ENCODE results near the gene GMFB. TPM values are rescaled to one million over a fixed set of nuclear protein-coding genes. Genes with fewer than 3 reads are reported as not detected.

The GMFB gene
- total and polyA plus RNA-seq, 2 donors (not counting 3 experiments of a cell fraction or from before 2014, with no cell fraction given), result 10.1 to 52.0 TPM

DNA sequence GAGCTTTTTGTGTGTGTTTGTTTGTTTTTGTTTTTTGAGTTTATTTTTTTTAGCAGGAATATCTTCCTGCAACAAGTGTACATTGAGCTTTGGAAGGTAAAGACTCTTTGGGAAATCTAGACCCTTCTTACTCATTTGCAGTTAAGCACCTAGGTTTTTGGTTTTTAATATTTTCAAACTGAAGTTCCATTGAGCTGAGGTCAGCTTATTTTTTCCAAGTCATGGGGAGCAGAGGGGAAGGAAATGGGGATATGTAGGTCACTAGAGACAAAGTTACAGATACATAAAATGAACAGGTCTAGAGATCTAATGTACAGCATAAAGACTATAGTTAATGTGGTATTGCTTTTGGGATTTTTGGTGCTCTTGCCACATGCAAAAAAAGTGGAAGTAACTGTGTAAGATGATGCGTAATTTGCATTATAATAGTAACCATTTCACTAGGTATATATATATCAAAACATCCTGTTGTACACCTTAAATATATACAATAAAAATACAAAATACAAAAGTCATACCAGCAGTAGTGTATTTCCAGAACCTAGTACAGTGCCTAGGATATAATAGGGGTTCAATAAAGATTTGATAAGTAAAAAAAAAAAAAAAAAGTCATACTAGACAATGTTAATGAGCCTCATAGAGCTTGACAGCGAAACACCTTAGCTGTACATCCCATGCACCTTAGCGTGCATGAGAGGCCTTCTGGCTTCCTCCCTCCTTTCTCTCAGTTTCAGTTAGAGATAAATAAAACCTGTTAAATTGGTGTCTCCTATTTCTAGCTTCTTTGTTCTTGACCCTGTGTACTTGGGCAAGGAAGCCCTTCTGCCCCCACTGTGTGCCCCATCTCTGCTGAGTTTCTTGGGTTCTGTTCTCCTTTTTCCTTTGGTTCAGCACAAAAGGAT is 43.6 kb upstream of the GMFB start:
- Histone ChIP-seq H3K4me2 (ENCODE audit: insufficient read depth, low read length) (no peak overlapping the region), H3K4me1 (ENCODE audit: control insufficient read depth, extremely low read depth, insufficient read depth, low read length) (peaks cover 9% of the 10 kb centered on the region), H3K79me2 (ENCODE audit: control insufficient read depth, insufficient read depth, low read length) (no peaks in the 10 kb centered on the region), H4K20me1 (replicated peaks; ENCODE audit: control insufficient read depth, extremely low read depth, insufficient read depth, low read length) (no peaks in the 10 kb centered on the region), H3K27me3 (ENCODE audit: control insufficient read depth in 2 of 2, insufficient read depth in 2 of 2, low read length in 2 of 2) (no peaks in the 10 kb centered on the region), H3K27ac (ENCODE audit: insufficient read depth, low read depth, low read length) (no peak overlapping the region), H3K9me1 (replicated peaks; ENCODE audit: control insufficient read depth, extremely low read depth, insufficient read depth, low read length) (no peaks in the 10 kb centered on the region), H3K9ac (replicated peaks; ENCODE audit: extremely low read depth, insufficient read depth, low read length) (no peak overlapping the region), H3K4me3 (replicated peaks in 1 of 3; ENCODE audit: insufficient read depth in 1 of 3, low read depth in 1 of 3, low read length in 3 of 3) (no peak overlapping the region), H3K36me3 (ENCODE audit: control insufficient read depth in 2 of 2, extremely low read depth in 1 of 2, insufficient read depth in 2 of 2, low read length in 2 of 2) (no peaks in the 10 kb centered on the region), H2AFZ (ENCODE audit: low read depth, low read length) (no peak overlapping the region), H3K9me3 (replicated peaks; ENCODE audit: control insufficient read depth, insufficient read depth, low read length) (no peaks in the 10 kb centered on the region)
- TF ChIP-seq POLR2AphosphoS5 (IDR thresholded peaks at IDR 0.05; ENCODE audit: insufficient read depth, low read depth, low read length) (no peak), EZH2 (IDR thresholded peaks at IDR 0.05; ENCODE audit: borderline replicate concordance, low read depth, low read length, severe bottlenecking) (no peak), FOS (IDR thresholded peaks at IDR 0.05; ENCODE audit: borderline replicate concordance, insufficient read depth, low read length) (no peak), POLR2A (IDR thresholded peaks at IDR 0.05; ENCODE audit: low read depth, low read length) (no peak), GATA2 (IDR thresholded peaks at IDR 0.05; ENCODE audit: insufficient read depth, insufficient read length, low read depth, low read length) (no peak)
- TF ChIP-seq, protein P1, sequence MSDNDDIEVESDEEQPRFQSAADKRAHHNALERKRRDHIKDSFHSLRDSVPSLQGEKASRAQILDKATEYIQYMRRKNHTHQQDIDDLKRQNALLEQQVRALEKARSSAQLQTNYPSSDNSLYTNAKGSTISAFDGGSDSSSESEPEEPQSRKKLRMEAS (IDR thresholded peaks at IDR 0.05; ENCODE audit: insufficient read depth, insufficient read length), result no peak
- TF ChIP-seq, protein P2, sequence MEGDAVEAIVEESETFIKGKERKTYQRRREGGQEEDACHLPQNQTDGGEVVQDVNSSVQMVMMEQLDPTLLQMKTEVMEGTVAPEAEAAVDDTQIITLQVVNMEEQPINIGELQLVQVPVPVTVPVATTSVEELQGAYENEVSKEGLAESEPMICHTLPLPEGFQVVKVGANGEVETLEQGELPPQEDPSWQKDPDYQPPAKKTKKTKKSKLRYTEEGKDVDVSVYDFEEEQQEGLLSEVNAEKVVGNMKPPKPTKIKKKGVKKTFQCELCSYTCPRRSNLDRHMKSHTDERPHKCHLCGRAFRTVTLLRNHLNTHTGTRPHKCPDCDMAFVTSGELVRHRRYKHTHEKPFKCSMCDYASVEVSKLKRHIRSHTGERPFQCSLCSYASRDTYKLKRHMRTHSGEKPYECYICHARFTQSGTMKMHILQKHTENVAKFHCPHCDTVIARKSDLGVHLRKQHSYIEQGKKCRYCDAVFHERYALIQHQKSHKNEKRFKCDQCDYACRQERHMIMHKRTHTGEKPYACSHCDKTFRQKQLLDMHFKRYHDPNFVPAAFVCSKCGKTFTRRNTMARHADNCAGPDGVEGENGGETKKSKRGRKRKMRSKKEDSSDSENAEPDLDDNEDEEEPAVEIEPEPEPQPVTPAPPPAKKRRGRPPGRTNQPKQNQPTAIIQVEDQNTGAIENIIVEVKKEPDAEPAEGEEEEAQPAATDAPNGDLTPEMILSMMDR (IDR thresholded peaks at IDR 0.05; ENCODE audit: extremely low read depth in 1 of 2, insufficient read depth in 1 of 2, low read depth in 1 of 2, low read length in 2 of 2), result no peak
- dilution Hi-C loops (cut with MboI; ENCODE audit: extremely low pct_ligation_motif_present, low sequenced_read_pairs), result no loop called here
- CTCF ChIA-PET, result interaction anchor here (0.8 to 1.7 kb wide), 3 partner anchors 12 to 241 kb away, joined by 3 to 6 read pairs (median 3); partner anchors contain the start of gene CGRRF1
- no peak for DNase-seq (ENCODE audit: low read depth, low spot score)
- BruUV-seq (replicated peaks), result no TSS peak
- FAIRE-seq, result no peak
- POLR2A ChIA-PET, result interaction anchor here (0.6 kb wide), 1 partner anchor 17 kb away, joined by 3 read pairs; no protein-coding TSS in a partner anchor
- intact Hi-C loops (cut with micrococcal nuclease), result no loop called here
